GM19395 (cell line): ENCODE results near the gene ZNF488.
"Not testable (repeated sequence)": the region's sequence is repeated elsewhere in the genome, so short reads cannot be mapped to it uniquely, and the experiment has no call there.

Experiments
- ATAC-seq: cut with Tn5 transposase; IDR thresholded peaks from one replicate; pipeline ENCODE4 v1.9.1; 2021; ENCODE audit warnings: mild to moderate bottlenecking, moderate library complexity; ENCODE audit not compliant: unreplicated experiment

Gene ZNF488

GRCh38 chr10:47410271-47410670 lies 26.2 kb upstream of the ZNF488 start:
- no peak for ATAC-seq

GRCh38 chr10:47409866-47410256 lies 25.8 kb upstream of the ZNF488 start:
- ATAC-seq: no peak

- no peak for ATAC-seq
Measured at GRCh38 chr10:47409171-47409865, 25.2 kb upstream of the ZNF488 start.

- no peak for ATAC-seq
Measured at GRCh38 chr10:47408606-47409005, 24.5 kb upstream of the ZNF488 start.

- ATAC-seq: no peak
Measured at GRCh38 chr10:47406870-47407691, 23.0 kb upstream of the ZNF488 start.

- ATAC-seq: no peak
Measured at GRCh38 chr10:47406548-47406869, 22.4 kb upstream of the ZNF488 start.

- ATAC-seq: no peak
Measured at GRCh38 chr10:47405857-47406547, 21.9 kb upstream of the ZNF488 start.

GRCh38 chr10:47404937-47405336 lies 20.8 kb upstream of the ZNF488 start:
- no peak for ATAC-seq

- ATAC-seq: no peak
Measured at GRCh38 chr10:47404446-47404845, 20.4 kb upstream of the ZNF488 start.

- ATAC-seq: no peak
Measured at GRCh38 chr10:47403446-47404318, 19.6 kb upstream of the ZNF488 start.

GRCh38 chr10:47402641-47403301 lies 18.7 kb upstream of the ZNF488 start:
- ATAC-seq: no peak

- no peak for ATAC-seq
Measured at GRCh38 chr10:47401874-47402640, 18.0 kb upstream of the ZNF488 start.

GRCh38 chr10:47401210-47401609 lies 17.1 kb upstream of the ZNF488 start:
- ATAC-seq: no peak

- ATAC-seq: no peak
Measured at GRCh38 chr10:47400786-47401185, 16.7 kb upstream of the ZNF488 start.

GRCh38 chr10:47400251-47400650 lies 16.2 kb upstream of the ZNF488 start:
- ATAC-seq: no peak

- ATAC-seq: no peak
Measured at GRCh38 chr10:47397256-47397655, 13.2 kb upstream of the ZNF488 start.

- no peak for ATAC-seq
Measured at GRCh38 chr10:47396311-47396717, 12.2 kb upstream of the ZNF488 start.

- no peak for ATAC-seq
Measured at GRCh38 chr10:47389619-47390018, 5.5 kb upstream of the ZNF488 start.

- no peak for ATAC-seq
Measured at GRCh38 chr10:47388879-47389278, 4.8 kb upstream of the ZNF488 start.

GRCh38 chr10:47386104-47386503 lies 2.0 kb upstream of the ZNF488 start:
- not testable (repeated sequence) for ATAC-seq
